HG03196 (cell line): ENCODE measurements around the gene ARHGEF16.

Experiments used
- ATAC-seq: cut with Tn5 transposase; IDR thresholded peaks from one replicate; pipeline ENCODE4 v1.9.1; 2021; ENCODE audit not compliant: unreplicated experiment

The ARHGEF16 gene

GRCh38 chr1:3467096-3468036 lies 12.9 kb downstream of the ARHGEF16 start:
- no peak for ATAC-seq

- no peak for ATAC-seq
These were observed 14.0 kb downstream of the ARHGEF16 start for GRCh38 chr1:3468236-3469103.

GRCh38 chr1:3469104-3469848 lies 14.8 kb downstream of the ARHGEF16 start:
- no peak for ATAC-seq

GRCh38 chr1:3469849-3470649 lies 15.6 kb downstream of the ARHGEF16 start:
- ATAC-seq = no peak

- no peak for ATAC-seq
These were observed 16.3 kb downstream of the ARHGEF16 start for GRCh38 chr1:3470650-3471355.

GRCh38 chr1:3471356-3472087 lies 17.1 kb downstream of the ARHGEF16 start:
- no peak for ATAC-seq

GRCh38 chr1:3472088-3472850 lies 17.8 kb downstream of the ARHGEF16 start:
- no peak for ATAC-seq

- ATAC-seq = no peak
These were observed 18.4 kb downstream of the ARHGEF16 start for GRCh38 chr1:3472906-3473305.

- ATAC-seq = no peak
These were observed 18.9 kb downstream of the ARHGEF16 start for GRCh38 chr1:3473381-3473844.

- ATAC-seq = no peak
These were observed 19.6 kb downstream of the ARHGEF16 start for GRCh38 chr1:3474016-3474415.

GRCh38 chr1:3474421-3474820 lies 20.0 kb downstream of the ARHGEF16 start:
- ATAC-seq = no peak

- no peak for ATAC-seq
These were observed 21.5 kb downstream of the ARHGEF16 start for GRCh38 chr1:3475839-3476573.

- ATAC-seq = no peak
These were observed 22.2 kb downstream of the ARHGEF16 start for GRCh38 chr1:3476666-3477065.

GRCh38 chr1:3477241-3477995 lies 23.0 kb downstream of the ARHGEF16 start:
- no peak for ATAC-seq

- ATAC-seq = no peak
These were observed 23.7 kb downstream of the ARHGEF16 start for GRCh38 chr1:3478187-3478586.

- ATAC-seq = no peak
These were observed 25.3 kb downstream of the ARHGEF16 start for GRCh38 chr1:3479511-3480368.
